GM21390 (cell line): ENCODE data around the gene MYL10.

Experiments used
- ATAC-seq: cut with Tn5 transposase; IDR thresholded peaks from one replicate; pipeline ENCODE4 v1.9.1; 2021; ENCODE audit not compliant: unreplicated experiment

Gene MYL10

DNA sequence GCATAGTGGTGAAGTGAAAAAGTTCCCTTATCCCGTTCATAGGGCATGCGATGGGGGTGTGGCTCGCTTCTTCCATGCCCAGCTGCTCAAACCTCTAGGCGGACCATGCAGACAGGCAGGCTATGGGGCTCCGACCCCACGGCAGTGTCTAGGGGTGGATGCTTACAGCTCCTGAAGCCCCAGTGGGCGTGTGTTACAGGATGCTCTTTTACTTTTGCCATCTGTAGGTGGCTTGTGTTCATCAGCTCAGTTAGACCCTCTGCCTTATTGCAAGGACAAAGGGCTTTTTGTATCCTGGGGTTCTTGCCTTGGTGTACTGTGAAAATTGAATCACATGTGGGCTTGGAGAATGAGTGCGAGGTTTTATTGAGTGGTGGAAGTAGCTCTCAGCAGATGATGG, at the start of gene MYL10:
TSS of gene MYL10 (minus strand) at position 126 of the 400 bp plus-strand sequence. CDS start 178 bp downstream, outside the sequence.
- ATAC-seq = no peak

DNA sequence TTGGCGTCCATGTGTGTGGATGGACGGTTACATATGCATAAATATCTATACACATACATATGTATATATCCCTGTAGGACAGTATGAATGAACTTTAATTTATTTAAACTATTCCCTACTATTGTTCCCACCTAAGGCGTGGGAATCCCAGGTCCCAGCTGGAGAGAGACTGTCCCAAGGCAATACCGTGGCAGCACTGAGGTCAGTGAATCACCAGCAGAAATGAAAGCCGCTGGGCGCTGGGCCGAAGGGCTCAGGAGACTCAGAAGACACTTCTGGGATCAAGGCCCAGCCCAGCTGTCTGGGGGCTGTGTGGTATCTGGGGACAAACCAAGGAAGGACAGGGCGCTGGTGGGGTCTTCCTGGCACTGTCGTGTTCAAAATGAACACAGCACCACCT, 49.6 kb upstream of the MYL10 start:
- no peak for ATAC-seq

DNA sequence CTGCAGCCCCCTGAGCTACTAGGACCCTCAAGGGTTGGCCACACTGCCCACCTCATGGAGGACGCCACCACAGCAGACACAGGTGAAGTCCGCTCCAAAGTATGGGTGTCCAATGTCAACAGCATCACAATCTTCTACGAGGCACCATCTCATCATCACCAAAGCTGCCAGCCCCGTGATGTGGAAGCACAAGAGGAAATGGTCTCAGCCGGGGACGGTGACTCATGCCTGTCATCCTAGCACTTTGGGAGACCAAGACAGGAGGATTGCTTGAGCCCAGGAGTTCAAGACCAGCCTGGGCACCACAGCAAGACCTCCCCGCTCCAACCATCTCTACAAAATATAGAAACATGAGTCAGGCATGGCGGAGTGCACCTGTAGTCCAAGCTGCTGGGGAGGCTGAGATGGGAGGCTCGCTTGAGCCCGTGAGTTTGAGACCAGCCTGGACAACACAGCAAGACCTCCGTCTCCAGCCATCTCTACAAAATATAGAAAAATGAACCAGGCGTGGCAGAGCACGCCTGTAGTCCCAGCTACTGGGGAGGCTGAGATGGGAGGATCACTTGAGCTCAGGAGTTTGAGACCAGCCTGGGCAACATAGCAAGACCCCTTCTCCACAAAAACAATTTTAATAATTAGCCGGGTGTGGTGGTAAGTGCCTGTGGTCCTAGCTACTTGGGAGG, 48.8 kb upstream of the MYL10 start:
- no peak for ATAC-seq

DNA sequence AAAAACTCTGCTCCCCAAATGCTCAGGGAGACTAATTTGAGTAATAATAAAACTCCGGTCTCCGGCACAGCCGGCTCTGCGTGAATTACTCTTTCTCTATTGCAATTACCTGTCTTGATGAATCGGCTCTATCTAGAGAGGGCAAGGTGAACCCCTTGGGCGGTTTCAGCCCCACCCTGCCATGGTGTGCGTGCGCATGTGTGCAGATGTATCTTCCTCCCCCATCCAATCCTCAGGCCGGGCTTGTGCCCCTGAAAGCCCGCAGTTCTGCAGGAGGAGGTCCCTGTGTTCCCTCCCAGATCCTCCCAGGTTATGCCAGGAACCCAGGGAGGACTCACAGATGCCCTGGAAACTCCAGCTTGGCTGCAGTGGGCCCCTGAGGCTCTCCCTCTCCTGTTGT, 48.3 kb upstream of the MYL10 start:
- no peak for ATAC-seq

DNA sequence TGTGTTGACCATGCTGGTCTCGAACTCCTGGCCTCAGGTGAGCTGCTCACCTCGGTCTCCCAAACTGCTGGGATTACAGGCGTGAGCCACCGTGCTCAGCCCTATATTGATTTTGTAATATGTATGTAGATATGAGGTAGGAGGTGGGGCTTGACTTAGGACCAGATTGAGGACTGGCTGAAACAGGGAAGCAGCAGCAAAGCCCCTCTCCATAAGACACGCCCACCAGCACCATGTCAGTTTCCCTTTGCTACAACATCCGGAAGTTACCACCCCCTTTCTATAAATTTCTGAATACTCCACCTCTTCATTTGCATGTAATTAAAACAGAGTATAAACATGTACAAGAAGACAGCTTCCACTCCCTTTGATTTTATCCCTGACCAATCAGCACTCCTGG, 47.9 kb upstream of the MYL10 start:
- ATAC-seq = no peak

DNA sequence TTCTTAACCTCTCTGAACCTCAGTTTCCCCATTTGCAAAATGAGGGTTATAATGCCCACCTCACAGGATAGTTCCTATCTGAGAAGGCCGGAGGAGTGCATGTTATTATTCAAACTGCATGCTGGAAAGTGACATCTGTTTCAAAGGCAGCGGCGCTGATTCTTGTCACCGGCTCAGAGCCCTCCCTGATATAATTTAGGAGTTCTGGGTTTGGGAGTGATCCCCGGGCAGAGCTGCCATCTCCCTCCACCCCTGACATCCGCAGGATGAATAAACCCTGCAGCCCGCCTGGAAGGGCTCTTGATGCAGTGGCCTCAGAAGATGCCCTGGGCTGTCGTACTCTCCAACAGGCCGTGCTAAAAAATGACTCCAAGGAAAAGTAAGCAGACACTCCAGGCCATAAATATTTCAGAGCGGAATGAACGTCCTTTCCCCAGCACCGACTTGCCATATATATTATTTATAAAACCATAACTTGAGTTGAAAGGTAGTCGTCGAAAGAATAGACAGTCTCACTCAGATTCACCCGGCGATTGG, 47.0 kb upstream of the MYL10 start:
- no peak for ATAC-seq

DNA sequence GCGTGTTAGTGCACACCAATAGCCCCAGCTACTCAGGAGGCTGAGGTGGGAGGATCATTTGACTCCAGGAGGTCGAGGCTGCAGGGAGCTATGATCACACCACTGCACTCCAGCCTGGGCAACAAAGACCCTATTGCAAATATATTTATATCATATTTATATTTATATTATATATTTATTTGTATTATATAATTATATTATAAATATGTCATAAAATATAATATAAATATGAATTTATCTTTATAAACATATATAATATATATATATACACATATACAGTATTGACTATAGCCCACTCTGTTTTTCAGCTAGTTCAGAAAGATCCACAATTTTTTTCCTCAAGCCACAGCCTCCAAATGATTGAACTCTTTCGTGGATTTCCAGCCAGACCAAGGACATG, 45.3 kb upstream of the MYL10 start:
- no peak for ATAC-seq

DNA sequence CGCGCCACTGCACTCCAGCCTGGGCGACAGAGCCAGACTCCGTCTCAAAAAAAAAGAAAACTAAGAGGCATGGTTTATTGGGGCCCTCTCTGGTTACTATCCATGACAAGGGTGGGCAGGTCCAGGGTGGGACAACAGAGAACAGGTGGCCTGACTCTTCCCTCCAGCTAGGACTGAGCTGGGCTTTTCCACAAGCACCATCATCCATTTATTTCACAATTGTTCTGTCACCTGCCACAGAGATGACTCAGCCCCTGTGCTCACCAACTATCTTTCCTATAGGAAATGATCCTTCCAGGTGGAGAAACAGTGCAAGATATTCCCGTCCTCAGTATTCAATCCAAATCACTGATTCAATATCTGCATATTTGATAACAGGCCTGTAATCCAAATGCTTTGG, 44.9 kb upstream of the MYL10 start:
- ATAC-seq = no peak

DNA sequence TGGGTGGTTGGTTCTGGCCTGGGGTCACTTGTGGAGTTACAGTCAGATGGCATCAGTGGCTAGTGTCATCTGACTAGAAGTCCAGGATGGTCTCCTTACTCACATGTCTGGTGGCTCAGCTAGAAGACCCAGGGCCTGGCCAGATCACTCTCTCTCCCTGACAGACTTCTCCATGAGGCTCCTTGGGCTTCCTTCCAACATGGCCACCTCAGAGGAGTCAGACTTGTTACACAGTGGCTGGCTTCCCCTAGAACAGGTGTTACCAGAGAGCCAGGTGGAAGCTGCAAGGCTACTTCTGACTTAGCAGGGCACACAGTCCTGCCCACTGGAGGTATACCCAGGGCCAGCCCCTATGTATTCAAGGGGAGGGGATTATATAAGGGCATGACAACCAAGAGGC, 44.2 kb upstream of the MYL10 start:
- ATAC-seq = no peak

DNA sequence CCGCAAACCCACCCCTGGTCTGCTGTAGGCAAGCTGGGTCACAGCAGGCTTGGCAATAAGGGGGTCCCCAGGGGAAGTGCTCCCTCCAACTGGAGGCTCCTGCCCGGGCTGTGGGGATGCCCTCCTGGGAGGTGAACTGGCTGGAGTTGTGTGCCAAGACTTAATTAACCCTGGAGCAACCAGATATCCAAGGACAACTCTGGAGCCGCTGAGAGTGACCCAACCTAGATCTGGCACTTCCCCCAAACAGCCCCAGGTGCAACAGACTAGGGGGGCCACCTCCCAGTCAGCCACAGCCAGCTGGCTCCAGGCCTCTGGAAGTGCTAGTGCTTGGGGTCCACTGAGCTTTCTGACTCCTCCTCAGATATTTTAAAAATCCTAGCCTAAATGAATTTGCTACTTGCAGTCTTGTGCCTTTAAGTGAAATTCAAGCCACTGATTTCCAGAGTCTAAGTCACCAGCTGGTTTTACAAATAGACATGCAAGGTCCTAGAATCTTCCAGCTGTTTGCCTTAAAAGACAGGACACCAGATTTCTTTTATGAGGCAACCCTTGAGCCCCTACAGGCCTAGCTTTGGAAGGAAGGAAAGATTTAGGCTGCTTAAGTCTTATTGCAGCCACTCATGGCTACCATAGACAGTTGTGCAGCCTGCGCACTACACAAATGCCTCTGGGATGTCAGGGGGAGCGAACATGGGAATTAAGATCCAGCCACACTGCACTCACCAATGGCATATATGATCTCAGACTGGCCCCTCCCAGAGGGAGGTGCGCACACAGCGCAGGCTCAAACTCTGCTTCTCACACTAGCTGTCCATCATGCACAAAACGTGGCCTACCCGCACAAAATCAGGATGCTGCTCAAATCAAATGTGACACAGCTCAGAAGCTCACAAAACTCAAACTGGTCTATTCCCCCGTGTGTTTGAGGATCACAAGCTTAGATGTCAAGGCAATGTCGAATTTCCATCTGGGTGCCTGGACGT, 42.6 kb upstream of the MYL10 start:
- no peak for ATAC-seq

DNA sequence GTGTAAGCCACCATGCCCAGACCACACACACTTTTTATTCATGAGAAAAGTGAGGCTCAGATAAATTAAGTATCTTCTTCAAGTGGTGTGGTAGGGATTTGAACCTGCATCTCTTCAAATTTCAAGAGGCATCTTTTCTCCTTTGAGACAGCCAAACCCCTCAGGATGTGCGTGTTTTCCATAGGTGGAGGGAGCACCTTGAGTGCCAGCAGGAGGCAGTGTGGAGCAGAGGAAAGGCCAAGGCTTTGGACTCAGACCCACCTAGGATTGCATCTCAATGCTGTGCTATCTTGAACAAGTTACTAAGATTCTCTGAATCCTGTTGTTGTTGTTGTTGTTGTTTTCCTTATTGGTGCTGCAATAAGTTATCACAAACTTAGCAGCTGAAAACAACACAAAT, 40.2 kb upstream of the MYL10 start:
- no peak for ATAC-seq

DNA sequence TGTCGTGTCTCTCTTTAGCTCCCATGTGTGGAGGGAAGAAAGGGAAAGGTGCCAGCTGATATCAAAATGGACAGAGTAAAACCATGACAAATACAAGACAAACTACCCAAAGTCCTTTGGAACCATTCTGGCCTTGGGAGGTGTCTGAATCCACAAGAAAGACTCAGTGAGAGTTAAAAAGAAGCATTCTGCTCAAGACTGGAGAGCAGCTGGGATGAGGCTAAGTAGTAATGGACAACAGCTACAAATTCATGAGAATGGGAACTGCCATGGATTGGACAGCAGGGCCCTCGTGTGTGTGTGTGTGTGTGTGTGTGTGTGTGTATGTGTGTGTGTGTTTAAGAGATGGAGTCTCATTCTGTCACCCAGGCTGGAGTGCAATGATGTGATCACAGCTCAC, 39.6 kb upstream of the MYL10 start:
- ATAC-seq = no peak

DNA sequence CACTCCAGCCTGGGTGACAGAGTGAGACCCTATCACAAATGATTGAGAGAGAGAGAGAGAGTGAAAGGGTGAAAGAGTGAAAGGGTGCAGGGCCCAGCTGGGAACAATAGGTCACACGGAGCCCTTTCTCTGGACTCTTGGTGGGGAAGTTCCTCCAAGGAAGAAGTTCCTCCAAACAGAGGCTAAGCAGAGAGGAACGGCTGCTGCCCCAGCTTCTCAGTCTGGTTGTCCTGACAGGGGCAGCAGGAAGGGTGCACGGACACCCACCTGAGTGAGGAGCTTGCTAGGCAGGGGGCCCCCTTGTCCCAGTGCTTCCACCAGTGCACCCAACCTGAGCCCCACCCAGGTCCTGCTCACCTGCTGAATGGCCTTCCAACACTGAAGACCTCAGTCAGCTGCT, 38.8 kb upstream of the MYL10 start:
- ATAC-seq = no peak

DNA sequence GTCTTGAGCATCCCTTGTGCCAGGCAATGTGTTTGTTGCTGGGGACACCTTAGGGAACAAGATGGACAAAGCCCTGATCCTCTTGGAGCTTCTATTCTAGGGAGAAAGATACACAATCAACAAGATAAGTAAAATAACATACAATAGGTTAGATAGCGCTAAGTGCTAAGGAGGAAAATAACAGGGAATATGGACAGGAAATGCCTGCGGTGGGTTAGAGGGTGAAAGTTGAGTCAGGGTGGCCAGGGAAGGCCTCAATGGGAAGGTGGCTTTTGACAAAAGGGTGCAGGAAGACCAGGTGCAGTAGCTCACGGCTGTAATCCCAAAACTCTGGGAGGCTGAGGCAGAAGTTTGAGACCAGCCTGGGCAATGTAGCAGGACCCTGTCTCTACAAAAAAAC, 38.3 kb upstream of the MYL10 start:
- ATAC-seq = no peak

DNA sequence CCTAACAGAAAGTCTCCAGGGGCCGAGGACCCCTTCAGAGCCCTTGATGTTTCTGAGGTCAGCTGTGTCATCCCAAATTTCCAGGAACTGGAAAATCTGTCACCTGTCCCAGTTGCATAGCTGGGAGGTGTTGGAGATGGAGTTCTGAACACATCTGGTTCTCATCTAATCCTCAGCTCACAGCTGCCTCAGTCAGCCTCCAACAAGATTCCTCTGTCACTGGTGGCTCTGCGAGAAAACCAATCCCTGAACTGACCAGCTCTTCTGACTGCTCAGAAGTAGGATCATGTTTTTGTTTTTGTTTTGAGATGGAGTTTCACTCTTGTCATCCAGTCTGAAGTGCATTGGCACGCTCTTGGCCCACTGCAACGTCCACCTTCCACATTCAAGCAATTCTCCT, 37.6 kb upstream of the MYL10 start:
- no peak for ATAC-seq

DNA sequence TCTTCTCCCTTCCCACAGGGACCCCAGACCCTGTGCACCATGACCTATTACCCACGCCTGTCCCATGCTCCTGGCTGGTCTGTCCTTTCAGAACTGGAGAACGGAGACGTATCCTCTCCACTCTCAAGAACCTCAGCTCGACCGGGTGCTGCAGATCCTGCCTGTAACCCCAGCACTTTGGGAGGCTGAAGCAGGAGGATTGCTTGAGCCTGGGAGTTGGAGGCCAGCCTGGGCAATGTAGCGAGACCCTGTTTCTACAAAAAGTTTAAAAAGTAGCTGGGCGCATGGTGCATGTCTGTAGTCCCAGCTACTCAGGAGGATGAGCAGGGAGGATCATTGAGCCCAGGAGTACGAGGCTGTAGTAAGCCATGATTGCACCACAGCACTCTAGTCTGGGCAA, 37.2 kb upstream of the MYL10 start:
- no peak for ATAC-seq

DNA sequence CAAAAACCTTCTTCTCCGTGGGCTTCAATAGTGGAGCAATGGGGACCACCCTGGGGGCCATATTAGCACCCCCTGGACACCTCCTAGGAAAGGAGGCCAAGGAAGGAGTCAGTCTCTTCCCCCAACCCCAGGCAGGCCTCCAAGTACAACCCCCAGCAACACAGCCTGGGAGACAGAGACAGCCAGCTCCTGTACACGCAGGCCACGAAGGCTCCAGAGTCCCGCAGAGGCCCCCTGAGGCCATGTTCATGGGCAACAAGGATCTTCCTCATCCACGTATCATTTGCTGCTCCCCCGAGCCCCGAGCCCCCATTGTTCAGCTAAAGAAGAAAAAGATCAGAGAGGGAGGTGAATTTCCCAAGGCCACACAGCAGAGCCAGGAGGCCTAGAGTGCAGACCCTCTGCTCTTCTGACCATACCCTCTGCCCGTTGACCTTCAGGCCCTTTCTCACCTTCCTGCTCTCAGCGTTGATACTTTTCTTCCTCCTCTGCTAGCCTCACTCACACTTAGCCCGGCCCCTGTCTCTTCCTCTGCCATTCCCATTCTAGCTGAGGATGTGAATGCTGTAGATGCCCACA, 35.9 kb upstream of the MYL10 start:
- ATAC-seq = no peak

DNA sequence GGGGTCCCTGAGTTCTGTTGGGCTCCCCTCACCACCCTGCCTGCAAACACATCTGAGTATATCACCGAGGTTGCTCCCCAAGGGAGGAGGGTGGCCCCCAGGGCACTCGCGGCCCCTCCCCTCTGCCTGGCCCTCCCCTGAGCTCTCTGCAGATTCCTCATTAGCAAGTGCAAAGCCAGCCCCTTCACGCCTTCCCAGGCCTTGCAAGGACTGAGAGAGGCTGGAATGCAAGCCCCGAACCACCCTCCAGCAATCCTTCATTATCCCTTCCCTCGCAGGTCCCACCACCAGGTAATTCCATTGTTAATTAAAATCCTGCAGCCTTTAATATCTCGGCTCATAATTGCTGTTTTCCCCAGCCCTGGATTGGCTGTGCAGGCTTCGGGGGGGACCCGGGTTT, 35.3 kb upstream of the MYL10 start:
- no peak for ATAC-seq

DNA sequence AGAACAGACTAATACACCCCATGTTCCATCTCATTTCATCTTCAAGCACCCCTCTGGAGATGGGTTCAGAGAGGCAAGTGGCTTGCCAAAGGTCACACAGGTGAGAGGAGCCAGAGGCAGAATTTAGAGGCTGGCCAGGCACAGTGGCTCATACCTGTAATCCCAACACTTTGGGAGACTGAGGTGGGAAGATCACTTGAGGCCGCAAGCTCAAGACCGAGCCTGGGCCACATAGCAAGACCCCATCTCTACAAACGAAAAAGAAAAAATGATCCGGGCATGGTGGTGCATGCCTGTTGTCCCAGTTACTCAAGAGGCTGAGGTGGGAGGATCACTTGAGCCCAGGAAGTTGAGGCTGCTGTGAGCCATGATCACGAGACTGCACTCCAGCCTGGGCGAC, 34.7 kb upstream of the MYL10 start:
- no peak for ATAC-seq

DNA sequence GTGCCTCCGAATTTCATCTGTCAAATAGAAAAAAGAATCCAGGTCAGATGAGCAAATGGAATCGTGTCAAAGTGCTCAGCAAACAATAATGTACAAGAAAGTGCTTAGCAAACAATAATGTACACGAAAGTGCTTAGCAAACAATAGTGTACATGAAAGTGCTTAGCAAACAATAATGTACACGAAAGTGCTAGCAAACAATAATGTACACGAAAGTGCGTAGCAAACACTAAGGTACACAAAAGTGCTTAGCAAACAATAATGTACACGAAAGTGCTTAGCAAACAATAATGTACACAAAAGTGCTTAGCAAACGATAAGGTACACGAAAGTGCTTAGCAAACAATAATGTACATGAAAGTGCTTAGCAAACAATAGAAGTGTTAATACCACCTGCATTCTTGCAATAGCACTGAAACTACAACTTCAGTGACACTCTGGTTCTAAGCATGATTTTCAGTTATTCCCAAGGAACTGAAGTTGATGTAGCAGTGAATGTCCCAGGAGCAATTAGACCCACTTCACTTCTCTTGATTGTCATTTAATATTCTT, 33.4 kb upstream of the MYL10 start:
- no peak for ATAC-seq

DNA sequence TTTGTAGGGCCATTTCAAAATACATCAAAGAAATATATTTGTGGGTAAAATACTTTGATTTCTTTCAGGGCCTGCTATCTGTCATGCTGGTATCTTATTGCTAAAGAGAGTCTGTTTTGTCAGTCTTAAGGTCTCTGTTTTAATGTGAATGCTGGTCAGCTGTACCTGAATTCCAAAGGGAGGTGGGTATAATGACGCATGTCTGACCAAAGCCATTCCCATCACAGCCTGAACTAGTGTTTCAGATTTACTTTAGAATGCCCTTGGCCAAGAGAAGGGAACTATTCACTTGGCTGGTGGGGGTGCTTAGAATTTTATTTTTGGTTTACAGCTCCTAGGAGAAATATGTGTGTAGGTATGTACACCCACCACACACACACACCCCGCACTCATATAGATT, 30.6 kb upstream of the MYL10 start:
- no peak for ATAC-seq
